DOHH2 (cell line): Measurements from ENCODE around the gene UNKL.

Experiments
- CTCF ChIP-seq: fragments of 200-600 bp; sonication (generic); IDR thresholded peaks from one replicate; pipeline ENCODE4 v1.5.1; 2014; ENCODE audit warnings: antibody characterized with exemption, mild to moderate bottlenecking, low read depth, low read length; ENCODE audit not compliant: poor library complexity, severe bottlenecking
- EZH2phosphoT487 ChIP-seq: fragments of 200-600 bp; sonication (generic); IDR thresholded peaks from 2 replicates; pipeline ENCODE4 v1.6.1; 2017; ENCODE audit warnings: borderline replicate concordance, mild to moderate bottlenecking, antibody characterized with exemption, low read length, moderate library complexity, mixed read lengths

DNA sequence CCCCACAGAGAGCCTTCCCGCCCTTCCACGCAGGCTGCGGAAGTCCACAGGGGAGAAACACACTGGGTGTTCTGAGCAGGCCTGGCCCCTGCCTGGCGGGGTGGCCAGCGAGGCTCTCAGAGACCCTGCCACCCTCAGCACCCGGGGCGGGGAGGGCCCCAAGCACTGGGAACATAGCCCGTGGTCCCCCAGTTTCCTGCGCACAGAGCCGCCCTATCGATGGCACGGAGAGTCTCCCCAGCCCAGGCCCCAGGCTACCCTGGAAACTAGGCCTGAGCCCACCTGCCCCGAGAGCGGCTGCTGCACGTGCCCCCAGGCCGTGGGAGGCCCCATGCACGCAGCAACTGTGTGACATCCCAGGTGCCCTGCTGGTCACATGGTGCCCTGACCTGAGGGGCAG lies 40.1 kb upstream of the UNKL start:
- TF ChIP-seq CTCF (no peak), EZH2phosphoT487 (no peak)
